ACHN (cell line): ENCODE results near the gene RAB30.

ENCODE experiments used
- DNase-seq: peaks from one replicate; pipeline ENCODE4 v3.0.0-alpha.2; 2015
- in situ Hi-C: cut with HindIII; loops from 2 replicates; pipeline ENCODE4 v1.10.0; 2017; ENCODE audit warnings: low sequenced_read_pairs, low pct_ligation_motif_present, low pct_unique_long_range_greater_than_20kb

The RAB30 gene

GRCh38 chr11:83072350-83073242 is 899 bp upstream of the RAB30 start:
- no peak for DNase-seq
- in situ Hi-C loops, result no loop called here

DNA sequence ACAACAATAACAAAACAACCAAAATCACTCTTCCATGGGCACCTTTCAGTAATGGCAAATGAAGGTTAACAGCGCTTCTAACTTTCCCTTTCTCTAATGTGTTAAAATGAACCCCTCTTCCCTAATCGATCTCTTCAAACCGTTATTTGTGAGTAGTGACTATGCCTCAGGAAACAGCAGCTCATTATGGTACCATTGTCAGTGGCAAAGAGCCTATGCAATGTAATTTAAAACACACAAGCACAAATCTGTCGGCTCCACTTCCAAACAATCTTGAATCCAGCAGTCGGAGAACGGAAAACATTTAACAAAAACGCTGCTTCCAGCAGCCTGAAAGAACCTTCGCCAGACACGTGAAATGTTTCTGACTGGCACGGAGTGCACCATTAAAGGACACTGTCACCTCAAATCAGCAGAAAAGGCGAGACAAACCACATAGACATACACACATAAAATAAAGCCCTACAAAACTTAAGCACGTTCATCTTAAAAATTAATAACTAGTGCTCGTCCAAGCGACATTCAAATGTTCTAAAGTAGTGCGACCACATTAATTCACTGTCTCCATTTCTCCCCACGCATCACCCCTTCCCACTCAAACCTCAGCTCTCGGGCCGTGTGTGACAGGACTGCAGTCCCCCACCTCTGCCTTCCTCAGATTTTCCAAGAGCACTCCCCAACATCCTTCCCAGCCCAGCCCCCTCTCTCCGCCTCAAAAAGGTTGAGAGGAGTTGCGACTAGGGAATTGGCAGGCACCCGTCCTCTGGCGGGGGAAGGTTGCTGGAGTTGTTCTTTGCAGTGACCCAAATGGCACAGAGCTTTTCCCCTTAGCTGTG is 748 bp downstream of the RAB30 start:
- in situ Hi-C loops, result no loop called here
- DNase-seq, result peak; percentile 13

GRCh38 chr11:83070044-83070701 is 1.5 kb downstream of the RAB30 start:
- in situ Hi-C loops, result no loop called here
- DNase-seq, result peak; percentile 58

- peak; percentile 9 for DNase-seq
- in situ Hi-C loops, result no loop called here
These were observed 2.2 kb downstream of the RAB30 start for GRCh38 chr11:83069441-83070043.

- in situ Hi-C loops, result no loop called here
- DNase-seq, result no peak
These were observed 3.1 kb downstream of the RAB30 start for GRCh38 chr11:83068568-83068967.

- in situ Hi-C loops, result no loop called here
- no peak for DNase-seq
These were observed 7.7 kb downstream of the RAB30 start for GRCh38 chr11:83064011-83064410.

DNA sequence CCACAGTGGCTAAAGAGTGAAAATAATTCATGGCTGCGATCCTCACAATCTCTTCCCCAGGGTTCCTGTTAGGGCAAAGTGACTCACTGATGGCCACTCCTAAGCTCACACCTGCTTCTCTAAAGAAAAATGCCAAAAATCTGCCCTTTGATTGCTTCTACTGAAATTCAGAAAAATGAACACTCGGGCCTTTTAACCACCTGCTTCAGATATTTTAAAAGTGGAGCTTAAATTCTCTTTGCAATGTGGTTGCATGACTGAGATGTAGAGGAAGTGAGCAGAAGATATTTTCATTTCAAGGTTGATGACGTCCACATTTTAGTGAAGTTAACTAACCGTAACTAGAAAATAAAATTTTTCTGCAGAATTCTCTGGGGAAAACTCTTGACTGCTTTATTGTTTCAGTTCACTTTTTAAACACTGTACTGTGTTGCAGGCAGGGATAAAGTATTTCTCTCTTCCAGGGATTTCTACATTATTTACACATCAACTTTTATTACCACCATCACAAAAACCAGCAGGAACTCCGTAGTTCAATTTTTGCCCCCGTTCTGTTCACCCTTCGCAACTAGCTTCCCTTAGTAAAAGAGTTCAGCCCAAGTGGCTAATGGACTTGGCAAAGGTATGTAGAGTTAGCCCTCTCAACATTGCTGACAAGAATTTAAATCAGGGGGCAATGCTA is 8.5 kb downstream of the RAB30 start:
- peak; percentile 46 for DNase-seq
- in situ Hi-C loops, result no loop called here

GRCh38 chr11:83061883-83062282 is 9.8 kb downstream of the RAB30 start:
- DNase-seq, result no peak
- in situ Hi-C loops, result no loop called here

- in situ Hi-C loops, result no loop called here
- no peak for DNase-seq
These were observed 10.7 kb downstream of the RAB30 start for GRCh38 chr11:83060965-83061364.

- in situ Hi-C loops, result no loop called here
- no peak for DNase-seq
These were observed 14.0 kb downstream of the RAB30 start for GRCh38 chr11:83057721-83058120.

DNA sequence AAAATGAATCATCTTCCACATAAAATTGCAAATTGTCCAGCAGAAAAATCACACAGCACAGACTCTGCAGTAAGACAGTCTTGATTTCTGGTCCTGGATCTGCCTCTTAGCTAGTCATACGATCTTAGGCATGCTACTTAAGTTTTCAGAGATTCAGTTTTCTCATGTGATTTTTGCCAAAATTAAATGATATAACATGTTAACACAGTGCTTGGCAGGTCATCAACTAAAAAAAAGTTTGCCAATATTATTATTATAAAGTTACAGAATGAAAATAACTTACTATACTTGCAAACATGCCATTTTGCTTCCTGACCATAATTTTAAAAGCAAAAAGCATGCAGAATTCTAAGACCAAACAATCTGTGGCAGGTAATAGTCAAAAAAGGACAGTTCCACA is 15.1 kb downstream of the RAB30 start:
- no peak for DNase-seq
- in situ Hi-C loops, result no loop called here

DNA sequence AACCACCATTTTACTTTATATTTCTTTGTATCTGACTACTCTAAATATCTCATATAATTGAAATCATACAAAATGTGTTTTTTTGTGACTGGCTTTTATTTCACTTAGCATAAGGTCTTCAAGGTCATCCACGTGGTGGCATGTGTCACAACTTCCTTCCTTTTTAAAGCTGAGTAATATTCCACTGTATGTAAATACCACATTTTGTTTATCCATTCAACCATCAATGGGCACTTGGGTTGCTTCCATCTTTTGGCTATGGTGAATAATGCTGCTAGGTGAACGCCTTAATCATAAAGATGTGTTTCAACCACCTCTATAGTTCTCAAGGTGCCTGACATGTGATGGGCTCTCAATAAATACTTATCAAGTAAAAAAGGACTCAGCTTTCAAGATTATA is 15.5 kb downstream of the RAB30 start:
- DNase-seq, result no peak
- in situ Hi-C loops, result no loop called here

DNA sequence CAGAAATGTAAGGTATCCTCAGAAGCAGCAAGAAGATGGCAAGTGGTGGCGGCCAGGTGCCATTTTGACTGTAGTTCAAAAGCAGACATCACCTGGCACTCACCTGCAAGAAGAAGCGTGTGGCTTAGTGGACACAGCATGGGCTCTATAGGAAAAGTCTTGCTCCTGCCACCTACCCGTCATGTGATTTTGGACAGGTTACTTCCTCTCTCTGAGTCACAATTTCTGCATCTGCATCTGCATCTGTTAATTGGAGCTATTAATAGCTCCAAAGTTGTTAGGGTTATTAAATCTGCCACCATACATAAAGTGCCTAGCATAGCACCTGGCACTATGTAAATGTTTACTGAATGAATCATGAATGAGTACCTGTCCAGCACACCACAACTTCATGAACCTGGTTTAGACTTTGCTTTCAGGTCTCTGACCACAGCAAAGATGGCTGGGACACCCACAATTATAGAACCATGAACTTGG is 16.8 kb downstream of the RAB30 start:
- no peak for DNase-seq
- in situ Hi-C loops, result no loop called here

- no peak for DNase-seq
- in situ Hi-C loops, result no loop called here
These were observed 17.7 kb downstream of the RAB30 start for GRCh38 chr11:83054001-83054400.

DNA sequence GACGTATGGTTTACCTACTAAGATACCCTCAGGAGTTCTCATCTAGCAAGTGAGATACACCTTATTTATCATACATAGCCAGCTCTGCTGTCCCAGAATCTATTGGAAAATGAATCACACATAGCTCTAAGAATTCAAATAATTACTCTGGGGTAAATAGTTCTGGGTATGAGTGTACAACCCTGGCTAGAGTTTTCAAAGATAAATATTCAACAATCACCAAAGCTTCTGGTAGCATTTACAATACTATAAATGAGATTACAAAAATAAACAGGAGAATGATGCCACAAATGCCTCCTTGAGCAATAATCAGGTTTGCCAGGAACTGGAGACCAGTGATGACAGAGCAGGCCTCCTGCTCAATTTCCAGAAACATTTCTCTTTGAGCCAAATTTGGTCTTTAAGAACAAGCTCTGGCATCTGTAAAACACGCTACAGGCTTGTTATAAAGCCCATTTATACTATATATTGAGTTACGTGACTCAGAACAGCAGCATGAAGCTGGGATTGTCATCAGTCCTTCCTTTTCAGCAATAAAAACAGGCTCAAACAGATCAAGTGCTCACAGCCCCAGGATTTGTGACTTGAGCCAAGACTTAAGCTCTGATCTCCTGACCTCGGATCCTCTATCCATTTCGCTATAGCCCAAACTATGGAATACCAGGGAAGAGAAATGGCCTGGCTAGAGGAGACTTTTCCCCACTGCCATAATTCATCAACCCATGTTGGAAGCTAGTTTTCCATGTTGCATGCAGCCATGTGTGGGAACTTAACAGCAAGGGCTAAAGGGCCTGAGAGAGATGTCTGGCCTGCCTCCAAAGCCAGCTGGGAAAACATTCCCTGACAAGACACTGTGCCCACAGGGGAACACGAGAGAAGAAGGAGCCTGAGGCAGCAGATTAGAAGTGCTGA is 19.7 kb downstream of the RAB30 start:
- in situ Hi-C loops, result no loop called here
- DNase-seq, result no peak

- in situ Hi-C loops, result no loop called here
- no peak for DNase-seq
These were observed 24.0 kb downstream of the RAB30 start for GRCh38 chr11:83047515-83048225.
